ENCODE results near the gene IL17RD. TPM values are rescaled to one million over a fixed set of nuclear protein-coding genes. Genes with fewer than 3 reads are reported as not detected.

Gene IL17RD
- total RNA-seq, 1 experiment from 2014 or later: 3.1 TPM

- Mint-ChIP-seq H3K4me1 (ENCODE audit: low read depth, unreplicated experiment) (peaks cover 10% of the 10 kb centered on the region), H3K27ac (ENCODE audit: unreplicated experiment) (no peak overlapping the region), H3K27me3 (ENCODE audit: insufficient read depth, unreplicated experiment) (no peaks in the 10 kb centered on the region), H3K36me3 (ENCODE audit: insufficient read depth, unreplicated experiment) (peaks cover 8% of the 10 kb centered on the region), H3K9me3 (ENCODE audit: unreplicated experiment) (no peaks in the 10 kb centered on the region), H3K4me3 (ENCODE audit: unreplicated experiment) (no peak overlapping the region)
- intact Hi-C loops (cut with micrococcal nuclease; ENCODE audit: unreplicated experiment): loop anchor here (2.0 kb wide), 1 partner anchor 60 kb away; no protein-coding TSS in a partner anchor
- ChIA-PET CTCF (interaction anchor here (0.5 to 0.6 kb wide), 2 partner anchors 9 to 1021 kb away, joined by 3 read pairs; no protein-coding TSS in a partner anchor), POLR2A (interaction anchor here (0.6 kb wide), 1 partner anchor 27 kb away, joined by 4 read pairs; no protein-coding TSS in a partner anchor)
- no TSS peak for BruUV-seq (replicated peaks)
- Histone ChIP-seq H3K27me3 (replicated peaks; ENCODE audit: control insufficient read depth, insufficient read depth, low read length) (no peaks in the 10 kb centered on the region), H3K36me3 (ENCODE audit: control insufficient read depth, insufficient read depth, low read length) (no peaks in the 10 kb centered on the region), H3K9me3 (no peaks in the 10 kb centered on the region), H3K4me1 (0 out of 2 replicates have a peak, but pooled peaks cover 6% of the 10 kb centered on the region), H3K4me3 (ENCODE audit: low read depth, low read length) (no peak overlapping the region)
- no peak for TF ChIP-seq CTCF (IDR thresholded peaks at IDR 0.05; ENCODE audit: insufficient read depth in 1 of 2, low read depth in 1 of 2, low read length in 1 of 2, severe bottlenecking in 1 of 2, unreplicated experiment in 1 of 2)
- DNase-seq: no peak
Observed at GRCh38 chr3:57160765-57161538, 4.2 kb downstream of the IL17RD start.

- 0 out of 2 replicates have a peak, but pooled peaks cover 6% of the 10 kb centered on the region for H3K4me1 ChIP-seq
- ChIA-PET POLR2A (interaction anchor here (0.6 kb wide), 1 partner anchor 28 kb away, joined by 4 read pairs; no protein-coding TSS in a partner anchor), CTCF (interaction anchor here (0.6 kb wide), 1 partner anchor 1022 kb away, joined by 3 read pairs; no protein-coding TSS in a partner anchor)
- peaks cover 8% of the 10 kb centered on the region for H3K36me3 Mint-ChIP-seq (ENCODE audit: insufficient read depth, unreplicated experiment)
- no peak overlapping the region for H3K4me3 ChIP-seq (ENCODE audit: low read depth, low read length)
- no peaks in the 10 kb centered on the region for H3K36me3 ChIP-seq (ENCODE audit: control insufficient read depth, insufficient read depth, low read length)
- no peaks in the 10 kb centered on the region for H3K9me3 ChIP-seq
- BruUV-seq (replicated peaks): no TSS peak
- intact Hi-C loops (cut with micrococcal nuclease; ENCODE audit: unreplicated experiment): loop anchor here (2.0 kb wide), 1 partner anchor 59 kb away; no protein-coding TSS in a partner anchor
- no peaks in the 10 kb centered on the region for H3K27me3 Mint-ChIP-seq (ENCODE audit: insufficient read depth, unreplicated experiment)
- no peak overlapping the region for H3K4me3 Mint-ChIP-seq (ENCODE audit: unreplicated experiment)
- no peak for TF ChIP-seq CTCF (IDR thresholded peaks at IDR 0.05; ENCODE audit: insufficient read depth in 1 of 2, low read depth in 1 of 2, low read length in 1 of 2, severe bottlenecking in 1 of 2, unreplicated experiment in 1 of 2)
- no peak overlapping the region for H3K27ac Mint-ChIP-seq (ENCODE audit: unreplicated experiment)
- no peak for DNase-seq
- H3K9me3 Mint-ChIP-seq (ENCODE audit: unreplicated experiment): no peaks in the 10 kb centered on the region
- peaks cover 5% of the 10 kb centered on the region for H3K4me1 Mint-ChIP-seq (ENCODE audit: low read depth, unreplicated experiment)
- no peaks in the 10 kb centered on the region for H3K27me3 ChIP-seq (replicated peaks; ENCODE audit: control insufficient read depth, insufficient read depth, low read length)
Observed at GRCh38 chr3:57160076-57160764, 4.9 kb downstream of the IL17RD start.

Measured in Caco-2 (cell line).